PC-3 (cell line): ENCODE data around the gene AKNA.
A peak's percentile ranks its signal among the peaks of the same experiment; 100 is the strongest.

Experiments
- CTCF ChIP-seq: fragments of 300-600 bp; sonication (generic); conservative IDR thresholded peaks from 2 replicates; pipeline ENCODE4 v1.5.1; 2017; ENCODE audit warnings: antibody characterized with exemption, low read depth, mild to moderate bottlenecking, low read length
- EZH2phosphoT487 ChIP-seq: fragments of 300-600 bp; sonication (generic); IDR thresholded peaks from 2 replicates; pipeline ENCODE4 v1.6.1; 2018; ENCODE audit warnings: mild to moderate bottlenecking, antibody characterized with exemption, low read length, borderline replicate concordance

- TF ChIP-seq CTCF (peak; percentile 40; the same call in 1 of the 2 replicates), EZH2phosphoT487 (no peak)
Observed at GRCh38 chr9:114417511-114417910, 29.7 kb upstream of the AKNA start.
